ENCODE data around the gene TXNDC11. TPM values are rescaled to one million over a fixed set of nuclear protein-coding genes. Genes with fewer than 3 reads are reported as not detected.

TXNDC11 gene
- total RNA-seq, 1 experiment from 2014 or later = 23.7 TPM

GRCh38 chr16:11655655-11656054, 87.0 kb downstream of the TXNDC11 start:
- DNase-seq (ENCODE audit: low spot score) = no peak

GRCh38 chr16:11651796-11652195, 90.9 kb downstream of the TXNDC11 start:
- no peak for DNase-seq (ENCODE audit: low spot score)

GRCh38 chr16:11650641-11651591, 91.7 kb downstream of the TXNDC11 start:
- no peak for DNase-seq (ENCODE audit: low spot score)

GRCh38 chr16:11649276-11649675, 93.4 kb downstream of the TXNDC11 start:
- no peak for DNase-seq (ENCODE audit: low spot score)

GRCh38 chr16:11642765-11643116, 99.9 kb downstream of the TXNDC11 start:
- no peak for DNase-seq (ENCODE audit: low spot score)

- peak; percentile 83 for DNase-seq (ENCODE audit: low spot score)
These were observed 101.5 kb downstream of the TXNDC11 start for GRCh38 chr16:11640987-11641817.

- peak; percentile 97 for DNase-seq (ENCODE audit: low spot score)
These were observed 102.4 kb downstream of the TXNDC11 start for GRCh38 chr16:11639925-11640899.

GRCh38 chr16:11639008-11639562, 103.6 kb downstream of the TXNDC11 start:
- DNase-seq (ENCODE audit: low spot score) = no peak

DNA sequence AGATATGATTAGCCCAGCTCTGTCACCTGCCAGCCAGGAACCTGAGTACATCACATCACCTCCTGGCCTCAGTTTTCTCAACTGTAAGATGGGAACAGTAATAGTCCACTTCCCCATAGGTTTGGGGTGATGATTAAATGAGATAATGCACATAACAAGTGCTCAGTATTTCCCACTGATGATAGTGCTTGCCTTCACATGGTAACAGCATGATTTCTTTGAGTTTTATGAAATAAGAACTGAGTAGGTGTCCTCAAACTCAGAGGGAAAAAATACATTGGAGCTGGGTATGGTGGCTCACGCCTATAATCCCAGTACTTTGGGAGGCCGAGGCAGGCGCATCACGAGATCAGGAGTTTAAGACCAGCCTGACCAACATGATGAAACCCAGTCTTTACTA, 104.5 kb downstream of the TXNDC11 start:
- DNase-seq (ENCODE audit: low spot score) = no peak

DNA sequence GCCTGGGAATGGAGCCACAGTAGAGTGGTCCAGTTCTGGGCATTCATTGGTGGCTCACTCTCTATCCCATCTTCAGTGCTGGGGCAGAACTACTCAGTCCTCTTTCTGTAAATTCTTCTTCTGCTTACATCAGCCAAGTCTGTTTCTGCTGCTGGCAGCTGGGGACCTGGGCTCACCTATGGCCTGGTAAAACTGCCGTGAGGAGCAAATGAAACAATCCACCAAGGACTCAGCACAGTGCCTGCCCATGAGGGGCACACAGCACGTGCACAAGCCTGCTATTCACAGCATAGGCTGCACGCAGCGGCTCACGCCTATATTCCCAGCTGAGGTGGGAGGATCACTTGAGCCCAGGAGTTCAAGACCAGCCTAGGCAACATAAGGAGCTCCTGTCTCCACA, 105.3 kb downstream of the TXNDC11 start:
- no peak for DNase-seq (ENCODE audit: low spot score)

- DNase-seq (ENCODE audit: low spot score) = no peak
These were observed 106.4 kb downstream of the TXNDC11 start for GRCh38 chr16:11636172-11636721.

DNA sequence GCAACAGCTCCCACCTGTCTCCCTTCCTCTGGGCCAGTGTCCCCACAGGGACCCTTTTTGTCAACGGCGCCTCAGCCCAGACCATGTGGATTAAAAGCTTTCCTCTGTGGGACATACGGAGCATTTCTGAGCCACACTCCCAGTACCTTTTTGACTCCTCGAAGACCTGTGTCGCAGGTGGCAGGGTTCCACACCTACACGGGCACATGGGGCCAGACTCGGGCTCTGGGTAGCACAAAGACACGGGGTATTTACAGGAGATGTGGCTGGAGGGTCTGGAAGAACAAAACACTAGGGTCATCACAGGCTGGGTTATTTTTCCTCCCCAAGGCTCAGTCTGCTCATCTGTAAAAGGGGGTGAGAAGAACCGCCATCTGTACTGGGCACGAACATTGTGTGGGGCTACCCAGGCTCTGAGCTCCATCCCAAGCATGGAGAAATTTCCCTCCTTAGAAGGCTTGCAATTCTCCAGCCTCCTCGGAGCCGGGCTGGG, 106.9 kb downstream of the TXNDC11 start:
- DNase-seq (ENCODE audit: low spot score) = no peak

- no peak for DNase-seq (ENCODE audit: low spot score)
These were observed 107.5 kb downstream of the TXNDC11 start for GRCh38 chr16:11635113-11635652.

- no peak for DNase-seq (ENCODE audit: low spot score)
These were observed 108.3 kb downstream of the TXNDC11 start for GRCh38 chr16:11634312-11634711.

DNA sequence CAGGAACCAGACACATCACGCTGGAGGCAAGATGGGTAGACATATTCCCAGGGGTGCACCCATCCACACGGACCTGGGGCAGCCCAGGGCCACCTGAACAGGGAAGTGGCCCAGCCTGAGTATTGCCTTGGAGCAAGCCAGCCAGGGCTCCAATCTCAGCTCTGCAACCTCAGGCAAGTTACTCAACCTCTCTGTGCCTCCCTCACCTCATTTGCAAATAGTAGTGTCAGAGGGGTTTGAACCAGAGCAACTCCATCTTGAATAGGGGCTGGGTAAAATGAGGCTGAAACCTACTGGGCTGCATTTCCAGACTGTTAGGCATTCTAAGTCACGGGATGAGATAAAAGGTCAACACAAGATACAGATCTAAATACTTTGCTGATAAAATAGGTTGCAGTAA, 109.5 kb downstream of the TXNDC11 start:
- DNase-seq (ENCODE audit: low spot score) = no peak

- DNase-seq (ENCODE audit: low spot score) = no peak
These were observed 110.2 kb downstream of the TXNDC11 start for GRCh38 chr16:11632455-11632939.

DNA sequence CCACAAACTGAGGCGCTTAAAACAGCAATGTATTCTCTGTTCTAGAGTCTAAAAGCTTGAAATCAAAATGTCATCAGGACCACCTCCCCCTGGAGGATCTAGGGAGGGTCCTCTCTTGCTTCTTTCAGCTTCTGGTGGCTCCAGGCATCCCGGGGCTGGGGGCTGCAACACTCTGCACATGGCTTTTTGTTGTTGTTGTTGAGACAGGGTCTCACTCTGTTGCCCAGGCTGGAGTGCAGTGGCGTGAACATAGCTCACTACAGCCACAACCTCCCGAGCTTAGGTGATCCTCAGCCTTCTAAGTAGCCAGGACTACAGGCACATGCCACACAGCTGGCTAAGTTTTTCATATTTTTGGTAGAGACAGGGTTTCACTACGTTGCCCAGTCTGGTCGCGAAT, 111.4 kb downstream of the TXNDC11 start:
- no peak for DNase-seq (ENCODE audit: low spot score)

- DNase-seq (ENCODE audit: low spot score) = no peak
These were observed 111.9 kb downstream of the TXNDC11 start for GRCh38 chr16:11630768-11631056.

DNA sequence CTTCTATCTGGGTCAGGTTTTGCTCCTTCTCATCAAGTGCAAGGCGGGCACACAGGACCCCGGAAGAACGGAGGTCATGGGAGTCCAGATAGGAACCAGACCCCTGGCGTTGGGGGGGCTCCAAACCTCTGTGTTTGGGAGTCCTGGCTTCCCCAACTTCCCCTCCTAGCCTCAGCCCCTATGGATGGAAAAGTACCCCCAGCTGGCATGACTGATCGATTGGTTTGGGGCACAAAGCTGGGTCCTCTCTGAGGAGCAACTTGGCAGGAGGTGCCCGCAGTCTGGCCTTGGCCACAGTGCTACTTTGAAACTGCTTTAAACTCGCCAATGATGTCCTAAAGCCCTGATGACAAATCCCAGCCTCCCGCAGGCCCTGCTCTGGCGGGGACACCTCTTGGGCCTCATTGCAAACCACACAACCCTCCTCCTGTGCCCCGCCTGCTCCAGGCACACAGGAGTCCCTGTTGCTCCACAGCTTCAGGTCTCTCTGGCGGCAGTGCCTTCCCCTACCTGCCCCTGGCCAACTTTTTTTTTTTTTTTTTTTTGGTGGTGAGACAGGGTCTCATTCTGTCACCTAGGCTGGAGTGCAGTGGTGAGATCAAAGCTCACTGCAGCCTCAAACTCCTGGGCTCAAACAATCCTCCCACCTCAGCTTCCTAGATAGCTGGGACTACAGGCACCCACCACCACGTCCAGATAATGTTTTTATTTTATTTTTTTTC, 112.5 kb downstream of the TXNDC11 start:
- peak; percentile 67 for DNase-seq (ENCODE audit: low spot score)
